Lower leg skin (tissue), 3 donors: Measurements from ENCODE around the gene CEP170B.

Source experiments
- CTCF ChIP-seq, 3 donors: fragments of 450-650 bp; IDR thresholded peaks; one replicate each; pipeline ENCODE4 v1.5.1; 2016; ENCODE audit warnings: antibody characterized with exemption in 3 of 3, mild to moderate bottlenecking in 3 of 3, moderate library complexity in 2 of 3
- POLR2A ChIP-seq, 2 donors: fragments of 450-650 bp; IDR thresholded peaks; one replicate each; pipeline ENCODE4 v1.6.1; 2016 to 2017; ENCODE audit warnings: antibody characterized with exemption in 2 of 2, mild to moderate bottlenecking in 1 of 2, moderate library complexity in 1 of 2

- TF ChIP-seq CTCF (IDR thresholded peaks at IDR 0.05) (no peak), POLR2A (IDR thresholded peaks at IDR 0.05) (no peak)
Observed at GRCh38 chr14:104882991-104883660, 18.1 kb downstream of the CEP170B start.
